Measurements from ENCODE around the gene S100PBP.
A peak's percentile ranks its signal among the peaks of the same experiment; 100 is the strongest.

- TF ChIP-seq CTCF (IDR thresholded peaks at IDR 0.05 in 2 of 3, conservative IDR thresholded peaks at IDR 0.05 in 1 of 3; ENCODE audit: control insufficient read depth in 2 of 3, extremely low read depth in 1 of 3, insufficient read depth in 1 of 3, low read depth in 3 of 3, low read length in 3 of 3), result peak; percentile 32 to 43 (median 35); a peak in 5 of 6 replicates
- TF ChIP-seq SUZ12 (IDR thresholded peaks at IDR 0.05; ENCODE audit: unreplicated experiment), result no peak
- no peak for TF ChIP-seq POLR2A (IDR thresholded peaks at IDR 0.05; ENCODE audit: low read depth, low read length)
- no peak for TF ChIP-seq HDAC6 (IDR thresholded peaks at IDR 0.05; ENCODE audit: unreplicated experiment)
- TF ChIP-seq ZNF592 (IDR thresholded peaks at IDR 0.05), result no peak
- no peak for TF ChIP-seq POLR2AphosphoS5 (IDR thresholded peaks at IDR 0.05; ENCODE audit: low read length)
- TF ChIP-seq TAF1 (IDR thresholded peaks at IDR 0.05; ENCODE audit: borderline replicate concordance, low read depth, low read length), result no peak
- TF ChIP-seq NFYB (IDR thresholded peaks at IDR 0.05; ENCODE audit: insufficient read depth, low read depth, low read length), result no peak
- no peak for TF ChIP-seq HCFC1 (IDR thresholded peaks at IDR 0.05; ENCODE audit: low read length)
Measured at GRCh38 chr1:32892368-32893197, 75.1 kb downstream of the S100PBP start.

All from GM12878 (cell line).